ENCODE results near the gene LACTB.
A peak's percentile ranks its signal among the peaks of the same experiment; 100 is the strongest.

The LACTB gene

DNA sequence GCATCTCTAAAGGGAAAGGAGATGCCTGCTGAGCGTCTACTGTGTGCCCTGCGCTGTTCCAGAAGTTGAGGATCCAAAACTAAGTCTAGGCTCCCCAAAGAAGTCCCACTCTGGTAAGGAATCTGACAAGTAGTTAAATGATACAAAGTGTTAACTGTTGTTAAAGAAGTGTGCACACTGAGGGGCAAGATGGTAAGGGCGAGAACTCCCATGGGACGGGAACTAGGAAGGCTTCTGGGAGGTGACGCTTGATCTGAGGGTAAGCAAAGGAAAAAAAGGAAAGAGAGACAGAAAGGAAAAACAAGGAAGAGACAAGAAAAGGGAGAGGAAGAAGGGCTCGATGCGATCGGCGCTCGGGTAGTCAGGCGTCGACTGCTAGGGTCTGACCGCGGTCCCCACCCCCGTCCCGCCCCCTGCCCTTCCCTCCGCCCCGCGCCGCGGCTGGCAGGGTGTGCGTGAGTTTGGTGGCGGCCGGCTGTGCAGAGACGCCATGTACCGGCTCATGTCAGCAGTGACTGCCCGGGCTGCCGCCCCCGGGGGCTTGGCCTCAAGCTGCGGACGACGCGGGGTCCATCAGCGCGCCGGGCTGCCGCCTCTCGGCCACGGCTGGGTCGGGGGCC is at the start of gene LACTB:
LACTB (plus strand) TSS at position 480 of the 620 bp plus-strand sequence; CDS start at position 491, 11 bp downstream.
- DNase-seq (ENCODE audit: low read depth, low spot score): peak; percentile 65

DNA sequence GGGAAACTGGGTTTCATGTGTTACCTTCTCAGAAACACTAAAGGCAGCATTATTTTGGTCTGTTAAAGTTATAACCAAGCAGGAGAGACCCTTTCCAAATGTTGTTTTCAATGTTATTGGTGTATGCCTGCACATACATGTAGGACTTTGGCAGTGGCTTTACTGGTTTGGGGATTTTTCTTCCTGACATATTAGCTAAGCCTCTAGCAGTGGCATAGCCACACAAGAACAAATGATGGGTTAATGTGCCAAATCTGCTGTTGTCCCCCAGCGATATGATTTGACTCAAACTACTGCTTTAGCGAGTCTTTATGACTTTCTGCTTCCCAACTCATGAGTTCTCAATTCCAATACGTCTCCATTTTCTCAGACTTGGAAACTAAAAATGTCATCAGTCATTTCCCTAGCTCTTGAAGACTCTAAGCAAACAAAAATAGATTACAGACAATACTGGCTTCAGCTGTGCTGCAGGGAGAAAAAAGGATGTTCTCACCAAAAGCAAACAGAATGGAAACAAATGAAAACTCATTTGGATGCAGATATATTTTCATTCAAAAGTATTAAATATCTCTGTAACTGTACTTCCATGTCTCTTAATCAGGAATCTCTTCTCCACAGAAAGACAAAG is 49.5 kb upstream of the LACTB start:
- no peak for DNase-seq (ENCODE audit: low read depth, low spot score)

- no peak for DNase-seq (ENCODE audit: low read depth, low spot score)
Observed at GRCh38 chr15:63072809-63073277, 48.8 kb upstream of the LACTB start.

GRCh38 chr15:63073497-63074172 is 48.0 kb upstream of the LACTB start:
- DNase-seq (ENCODE audit: low read depth, low spot score): no peak

DNA sequence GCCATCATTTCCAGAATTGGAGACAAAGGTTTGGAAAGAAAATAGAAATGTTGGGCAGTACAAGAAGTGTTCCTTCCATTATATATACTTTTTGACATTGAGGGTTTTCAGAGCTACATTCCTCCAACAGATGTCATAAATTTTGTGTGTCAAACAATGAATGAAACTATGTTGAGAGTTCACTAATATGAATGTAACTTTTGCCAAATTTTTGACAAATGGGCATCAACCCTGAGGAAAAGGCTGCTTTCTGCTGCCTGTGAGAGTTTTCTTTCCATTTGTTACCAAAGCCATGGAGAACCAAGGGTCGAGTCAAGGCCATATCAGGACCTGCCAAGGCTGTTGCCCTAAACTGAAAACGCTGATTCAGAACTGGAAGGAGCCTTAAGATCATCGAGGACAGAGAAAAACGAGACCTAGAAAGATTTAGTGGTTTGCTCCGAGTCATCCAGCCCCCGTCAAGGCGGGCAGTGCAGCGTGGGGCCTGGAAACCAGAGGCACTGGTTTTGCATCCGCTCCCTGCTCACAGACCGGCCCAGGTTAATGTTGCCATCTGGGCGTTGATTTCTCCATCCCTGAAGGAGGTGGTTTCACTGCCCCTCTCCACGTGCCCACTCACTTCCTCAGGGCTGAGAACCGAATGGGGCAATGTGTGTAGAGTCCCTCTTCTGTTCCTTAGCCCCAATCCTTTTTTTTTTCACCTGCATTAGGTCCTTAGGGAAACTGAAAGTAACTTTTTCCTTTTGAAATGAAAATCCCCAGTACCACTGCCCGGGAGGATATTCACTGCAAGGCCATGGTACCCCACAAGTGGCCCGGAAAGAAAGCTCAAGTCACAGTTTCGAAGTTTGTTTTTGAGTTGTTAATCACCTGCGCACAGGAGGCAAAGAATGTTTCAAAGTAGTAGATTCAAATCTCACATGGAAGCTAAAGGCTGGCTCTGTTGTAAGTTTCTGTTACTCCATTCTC is 46.4 kb upstream of the LACTB start:
- DNase-seq (ENCODE audit: low read depth, low spot score): no peak

- no peak for DNase-seq (ENCODE audit: low read depth, low spot score)
Observed at GRCh38 chr15:63075984-63076713, 45.5 kb upstream of the LACTB start.

DNA sequence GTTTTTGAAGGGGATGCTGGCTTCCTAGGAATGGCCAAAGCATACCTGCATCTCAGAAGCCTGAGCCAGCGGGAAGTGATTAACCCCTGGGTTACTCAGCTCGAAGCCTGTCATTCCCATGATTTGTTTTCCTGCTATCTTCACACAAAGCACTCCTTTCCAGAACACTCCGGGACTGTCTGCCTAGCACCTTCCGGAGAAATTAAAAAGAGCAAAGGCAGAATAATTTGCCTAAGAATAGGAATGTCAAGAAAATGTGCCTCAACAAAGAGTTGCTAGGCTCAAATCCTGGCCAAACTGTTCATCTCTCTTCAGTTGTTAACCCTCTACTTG is 45.0 kb upstream of the LACTB start:
- peak; percentile 92 for DNase-seq (ENCODE audit: low read depth, low spot score)

DNA sequence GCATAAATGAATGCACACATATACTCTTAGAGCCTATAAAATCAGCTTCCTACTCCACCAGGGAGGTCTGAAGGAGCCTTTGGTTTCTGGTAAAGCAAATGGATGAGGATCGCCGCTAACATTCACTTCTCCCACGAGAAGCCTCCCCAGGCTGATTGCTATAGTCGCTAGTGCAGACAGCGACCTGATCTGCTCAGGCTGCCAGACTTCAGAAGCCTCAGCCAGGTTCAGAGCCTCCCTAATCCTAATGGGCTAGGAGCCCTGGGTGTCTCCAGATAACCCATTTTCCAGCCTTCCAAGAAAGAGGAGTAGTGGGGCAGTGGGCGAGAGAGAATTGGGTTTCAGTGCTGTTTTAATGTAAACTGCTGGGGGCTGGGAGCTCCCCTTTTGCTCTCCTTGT is 43.7 kb upstream of the LACTB start:
- no peak for DNase-seq (ENCODE audit: low read depth, low spot score)

DNA sequence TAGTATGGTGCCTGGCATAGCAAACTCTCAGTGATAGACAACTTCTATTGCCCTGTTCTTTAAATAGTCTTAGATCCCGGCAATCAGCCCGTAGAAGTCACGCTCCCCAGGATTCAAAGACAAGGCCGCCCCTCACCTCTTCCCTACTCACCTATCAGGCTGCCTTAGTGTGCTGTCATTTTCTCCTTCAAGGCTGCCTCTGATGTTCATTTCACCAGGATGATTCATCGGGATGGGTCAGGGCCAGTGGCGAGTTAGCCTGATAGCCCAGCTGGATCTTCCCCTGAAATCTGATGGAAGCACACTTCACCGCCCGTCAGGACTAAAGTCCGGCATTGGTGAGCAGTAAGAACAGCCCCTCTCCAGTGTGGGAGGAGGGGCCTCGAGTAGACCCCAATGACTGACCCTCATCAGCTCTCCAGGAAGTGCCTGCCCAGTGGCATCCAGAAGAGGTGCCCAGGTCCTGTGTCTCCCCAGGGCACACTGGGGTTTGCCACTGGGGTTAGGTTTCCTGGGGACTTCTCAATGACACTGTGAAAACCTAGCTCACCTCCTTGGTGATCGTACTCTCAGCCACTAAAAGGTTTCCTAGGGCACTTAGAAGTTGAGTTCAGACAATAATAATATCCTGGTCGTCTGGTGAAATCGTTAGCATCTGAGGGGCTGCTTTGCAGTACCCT is 41.6 kb upstream of the LACTB start:
- no peak for DNase-seq (ENCODE audit: low read depth, low spot score)

DNA sequence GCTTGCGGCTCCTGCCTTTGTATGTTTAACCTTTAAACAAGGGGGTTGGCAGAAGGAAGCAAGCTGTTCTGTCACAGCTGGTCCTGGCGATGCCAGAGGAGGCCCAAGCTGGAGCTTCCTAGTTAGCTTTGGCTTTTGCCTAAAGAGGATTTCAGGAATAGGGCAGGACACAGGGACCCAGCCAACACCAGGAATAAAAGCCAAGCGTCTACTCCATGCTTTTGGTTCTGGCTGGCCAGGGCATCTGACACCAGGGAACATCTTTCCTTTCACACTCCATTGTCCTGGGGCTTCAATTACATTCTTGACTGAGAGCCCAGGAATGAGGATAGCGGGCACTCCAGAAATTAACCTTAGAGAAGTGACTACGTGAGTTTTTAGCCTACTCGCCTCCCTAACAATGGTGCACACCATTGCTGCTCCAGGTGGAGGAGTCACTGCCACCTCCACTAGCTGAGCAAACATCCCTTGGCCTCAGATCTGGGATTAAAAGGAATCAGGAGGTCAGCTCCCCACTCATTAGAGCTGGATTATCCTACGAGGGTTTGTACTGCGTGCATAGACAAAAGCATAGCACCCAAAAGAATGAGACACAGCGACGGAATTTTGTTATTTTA is 40.9 kb upstream of the LACTB start:
- DNase-seq (ENCODE audit: low read depth, low spot score): no peak

DNA sequence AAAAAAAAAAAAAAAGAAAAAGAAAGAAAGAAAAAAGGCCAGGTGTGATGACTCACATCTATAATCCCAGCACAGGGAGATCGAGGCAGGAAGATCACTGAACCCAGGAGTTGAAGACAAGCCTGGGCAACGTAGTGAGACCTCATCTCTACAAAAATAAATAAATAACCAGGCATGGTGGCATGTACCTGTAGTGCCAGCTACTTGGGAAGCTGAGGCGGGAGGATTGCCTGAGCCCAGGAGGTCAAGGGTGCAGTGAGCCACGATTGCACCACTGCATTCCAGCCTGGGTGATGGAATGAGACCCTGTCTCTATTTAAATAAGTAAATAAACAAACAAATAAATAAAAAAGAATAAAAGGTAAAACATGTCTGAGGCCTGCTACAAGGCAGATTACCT is 39.3 kb upstream of the LACTB start:
- DNase-seq (ENCODE audit: low read depth, low spot score): no peak

DNA sequence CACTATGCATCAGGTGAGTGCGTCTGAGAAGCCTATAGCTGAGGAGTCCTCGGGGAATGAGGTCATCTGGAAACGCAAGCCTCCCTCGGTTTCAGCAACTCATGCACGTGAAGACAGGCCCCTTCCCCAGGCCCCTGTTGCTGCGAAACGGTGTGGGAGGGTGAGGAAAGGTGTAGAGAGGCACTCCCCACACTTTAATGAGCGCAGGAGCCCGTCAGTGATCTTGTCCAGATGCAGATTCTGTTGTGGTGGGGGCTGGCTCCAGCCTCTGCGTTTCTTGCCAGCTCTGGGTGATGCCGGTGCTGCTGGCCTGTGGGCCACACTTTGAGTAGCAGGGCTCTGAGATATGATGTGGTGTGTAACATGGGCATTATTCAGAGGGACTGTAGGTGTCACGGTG is 38.6 kb upstream of the LACTB start:
- no peak for DNase-seq (ENCODE audit: low read depth, low spot score)

DNA sequence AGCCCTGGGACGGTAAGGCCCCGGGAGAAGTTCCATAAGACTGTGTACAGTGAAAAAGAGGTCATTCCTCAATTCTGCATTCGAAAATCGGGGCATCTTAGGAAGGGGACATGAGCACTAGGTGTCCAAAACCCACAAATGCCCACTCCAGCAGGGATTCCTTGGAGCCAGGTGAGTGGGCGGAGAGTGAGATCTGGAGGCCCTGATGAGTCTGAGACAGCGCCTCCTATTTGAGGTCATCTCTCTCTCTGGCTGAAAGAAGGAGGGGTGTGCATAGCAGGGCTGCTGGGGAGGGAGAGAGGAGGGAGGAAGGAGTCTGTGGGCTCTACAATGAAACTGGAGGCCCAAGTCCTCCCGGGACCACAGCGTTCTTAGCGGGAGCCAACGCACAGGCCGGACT is 38.1 kb upstream of the LACTB start:
- DNase-seq (ENCODE audit: low read depth, low spot score): no peak

GRCh38 chr15:63084806-63085205 is 36.9 kb upstream of the LACTB start:
- no peak for DNase-seq (ENCODE audit: low read depth, low spot score)

DNA sequence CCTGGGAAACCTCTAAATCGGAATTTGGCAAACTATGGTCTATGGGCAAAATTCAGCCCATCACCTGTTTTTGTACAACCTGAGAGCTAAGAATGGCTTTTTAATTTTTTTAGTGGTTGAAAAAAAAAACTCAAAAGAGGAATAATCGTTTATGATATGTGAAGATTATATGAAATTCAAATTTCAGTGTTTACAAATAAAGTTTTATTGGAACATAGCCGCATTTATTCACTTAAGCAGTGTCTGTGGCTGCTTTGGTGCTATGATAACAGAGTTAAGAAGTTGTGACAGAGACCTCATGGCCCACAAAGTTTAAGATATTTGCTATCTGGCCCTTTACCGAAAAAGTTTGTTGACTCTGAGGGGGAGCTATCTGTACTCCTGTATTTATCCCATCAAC is 36.4 kb upstream of the LACTB start:
- no peak for DNase-seq (ENCODE audit: low read depth, low spot score)

GRCh38 chr15:63086271-63086670 is 35.4 kb upstream of the LACTB start:
- no peak for DNase-seq (ENCODE audit: low read depth, low spot score)

DNA sequence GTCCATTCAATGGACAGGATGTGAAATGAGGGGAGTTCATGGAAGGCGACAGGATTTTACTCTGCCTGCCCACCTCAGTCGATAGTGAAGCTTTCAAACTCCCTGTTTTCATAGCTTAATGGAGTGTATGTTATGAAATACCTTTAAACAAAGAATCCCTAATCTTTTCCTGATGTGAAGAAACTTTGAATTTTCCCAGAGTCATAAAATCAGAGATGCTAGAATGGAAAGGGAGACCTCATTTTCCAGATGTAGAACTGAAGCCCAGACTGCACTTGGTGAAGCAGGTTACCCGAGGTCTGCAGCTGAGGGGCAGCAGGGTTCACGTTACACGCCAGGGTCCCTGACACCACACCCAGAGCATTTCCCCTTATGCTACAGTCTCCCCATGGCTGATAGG is 34.7 kb upstream of the LACTB start:
- DNase-seq (ENCODE audit: low read depth, low spot score): no peak

- DNase-seq (ENCODE audit: low read depth, low spot score): no peak
Observed at GRCh38 chr15:63088533-63089245, 33.0 kb upstream of the LACTB start.

GRCh38 chr15:63089260-63090043 is 32.2 kb upstream of the LACTB start:
- peak; percentile 80 for DNase-seq (ENCODE audit: low read depth, low spot score)
